ENCODE results near the gene THSD7B. TPM values are rescaled to one million over a fixed set of nuclear protein-coding genes. Genes with fewer than 3 reads are reported as not detected.

The THSD7B gene
- total and polyA plus RNA-seq, 9 of the 15 experiments (the other 6 are each of a cell fraction or from before 2014, with no cell fraction given), result not detected

GRCh38 chr2:136985044-136985443, 219.7 kb downstream of the THSD7B start:
- intact Hi-C loops (cut with micrococcal nuclease), result no loop called here
- Histone ChIP-seq H3K4me3 (no peak overlapping the region), H3K27me3 (ENCODE audit: control insufficient read depth in 2 of 2, insufficient read depth in 2 of 2, low read length in 2 of 2) (no peaks in the 10 kb centered on the region), H3K36me3 (ENCODE audit: control insufficient read depth, insufficient read depth, low read length) (no peaks in the 10 kb centered on the region), H3K4me2 (ENCODE audit: insufficient read depth, low read length) (no peak overlapping the region), H4K20me1 (replicated peaks; ENCODE audit: control insufficient read depth, insufficient read depth, low read length) (no peaks in the 10 kb centered on the region), H3K27ac (ENCODE audit: extremely low read depth, low read depth, low read length) (no peak overlapping the region), H3K9me1 (ENCODE audit: control insufficient read depth, insufficient read depth, low read length) (no peaks in the 10 kb centered on the region), H3K79me2 (ENCODE audit: control insufficient read depth, insufficient read depth, low read length) (no peaks in the 10 kb centered on the region), H3K4me1 (replicated peaks in 1 of 2; ENCODE audit: control insufficient read depth in 2 of 2, insufficient read depth in 2 of 2, low read length in 2 of 2) (no peaks in the 10 kb centered on the region), H2AFZ (ENCODE audit: low read depth, low read length) (no peak overlapping the region), H3K9me3 (replicated peaks; ENCODE audit: control insufficient read depth, insufficient read depth, low read depth, low read length) (no peaks in the 10 kb centered on the region; the same call in 1 of the 2 replicates), H3K9ac (ENCODE audit: insufficient read depth in 1 of 2, low read depth in 2 of 2, low read length in 2 of 2) (no peak overlapping the region)
- no peak for ATAC-seq
- ChIA-PET POLR2A (no interaction called here), CTCF (ENCODE audit: low intra/inter-chr PET ratio) (no interaction called here)
- no peak for DNase-seq (ENCODE audit: extremely low read depth in 1 of 4, low spot score in 3 of 4)
- BruUV-seq (replicated peaks), result no TSS peak
- FAIRE-seq, result no peak
- in situ Hi-C loops (cut with MboI), result no loop called here
- 0% methylated on average over 4 of the region's 4 CpGs for WGBS (ENCODE audit: insufficient coverage, low coverage, missing lambda C conversion rate)
- TF ChIP-seq CHD2 (IDR thresholded peaks at IDR 0.05; ENCODE audit: low read depth, low read length), result no peak
- no peak for TF ChIP-seq ARHGAP35 (IDR thresholded peaks at IDR 0.05; ENCODE audit: partially characterized antibody)
- no peak for TF ChIP-seq ZZZ3 (IDR thresholded peaks at IDR 0.05)
- no peak for TF ChIP-seq GMEB1 (CRISPR knock-in tag; IDR thresholded peaks at IDR 0.05)
- no peak for TF ChIP-seq TFAM (CRISPR knock-in tag; conservative IDR thresholded peaks at IDR 0.05)
- no peak for TF ChIP-seq E2F3 (CRISPR knock-in tag; IDR thresholded peaks at IDR 0.05)
- TF ChIP-seq RBM34 (IDR thresholded peaks at IDR 0.05; ENCODE audit: borderline replicate concordance, insufficient read depth, low read length), result no peak
- no peak for TF ChIP-seq TAF15 (IDR thresholded peaks at IDR 0.05; ENCODE audit: low read depth, low read length)
- TF ChIP-seq E2F8 (IDR thresholded peaks at IDR 0.05; ENCODE audit: low read depth, partially characterized antibody), result no peak
- no peak for TF ChIP-seq HES1 (IDR thresholded peaks at IDR 0.05; ENCODE audit: low read depth)
- no peak for TF ChIP-seq CHAMP1 (IDR thresholded peaks at IDR 0.05)
- no peak for TF ChIP-seq ARID1B (IDR thresholded peaks at IDR 0.05)
- no peak for TF ChIP-seq IRF9 (tag; IDR thresholded peaks at IDR 0.05)
- no peak for TF ChIP-seq ZNF239 (CRISPR knock-in tag; IDR thresholded peaks at IDR 0.05)

Data from K562 (cell line).